ENCODE measurements around the gene C16orf74. TPM values are rescaled to one million over a fixed set of nuclear protein-coding genes. Genes with fewer than 3 reads are reported as not detected.

C16orf74 gene
- total RNA-seq, 2 experiments from 2014 or later: 0.33 to 0.53 TPM

GRCh38 chr16:85733155-85733838 lies 17.6 kb downstream of the C16orf74 start:
- Mint-ChIP-seq H3K9me3 (no peaks in the 10 kb centered on the region), H3K4me1 (peaks cover 14% of the 10 kb centered on the region), H3K27ac (no peak overlapping the region), H3K27me3 (no peaks in the 10 kb centered on the region), H3K36me3 (ENCODE audit: low read depth) (no peaks in the 10 kb centered on the region), H3K4me3 (no peak overlapping the region)
- ChIA-PET CTCF (no interaction called here), POLR2A (no interaction called here)
- DNase-seq: no peak

GRCh38 chr16:85731179-85731578 lies 19.7 kb downstream of the C16orf74 start:
- no peak for DNase-seq
- Mint-ChIP-seq H3K9me3 (no peaks in the 10 kb centered on the region), H3K4me1 (peaks cover 12% of the 10 kb centered on the region), H3K27ac (no peak overlapping the region), H3K36me3 (ENCODE audit: low read depth) (no peaks in the 10 kb centered on the region), H3K27me3 (no peaks in the 10 kb centered on the region), H3K4me3 (no peak overlapping the region)
- ChIA-PET POLR2A (no interaction called here), CTCF (no interaction called here)

GRCh38 chr16:85730186-85730465 lies 20.8 kb downstream of the C16orf74 start:
- Mint-ChIP-seq H3K27ac (no peak overlapping the region), H3K9me3 (no peaks in the 10 kb centered on the region), H3K36me3 (ENCODE audit: low read depth) (no peaks in the 10 kb centered on the region), H3K4me1 (peaks cover 2% of the 10 kb centered on the region), H3K4me3 (no peak overlapping the region), H3K27me3 (no peaks in the 10 kb centered on the region)
- POLR2A ChIA-PET: no interaction called here
- CTCF ChIA-PET: no interaction called here
- no peak for DNase-seq

- H3K36me3 Mint-ChIP-seq (ENCODE audit: low read depth): no peaks in the 10 kb centered on the region
- no peaks in the 10 kb centered on the region for H3K27me3 Mint-ChIP-seq
- H3K4me1 Mint-ChIP-seq: no peaks in the 10 kb centered on the region
- DNase-seq: no peak
- POLR2A ChIA-PET: no interaction called here
- no peak overlapping the region for H3K27ac Mint-ChIP-seq
- CTCF ChIA-PET: interaction anchor here (1.0 kb wide), 1 partner anchor 11 kb away, joined by 3 read pairs; no protein-coding TSS in a partner anchor
- no peak overlapping the region for H3K4me3 Mint-ChIP-seq
- H3K9me3 Mint-ChIP-seq: no peaks in the 10 kb centered on the region
Measured at GRCh38 chr16:85729452-85730185, 21.3 kb downstream of the C16orf74 start.

GRCh38 chr16:85728879-85729278 lies 22.0 kb downstream of the C16orf74 start:
- ChIA-PET CTCF (interaction anchor here (1.0 kb wide), 1 partner anchor 10 kb away, joined by 3 read pairs; no protein-coding TSS in a partner anchor), POLR2A (no interaction called here)
- Mint-ChIP-seq H3K27me3 (no peaks in the 10 kb centered on the region), H3K27ac (no peak overlapping the region), H3K9me3 (no peaks in the 10 kb centered on the region), H3K4me3 (no peak overlapping the region), H3K36me3 (ENCODE audit: low read depth) (no peaks in the 10 kb centered on the region), H3K4me1 (no peaks in the 10 kb centered on the region)
- no peak for DNase-seq

GRCh38 chr16:85724936-85725335 lies 26.0 kb downstream of the C16orf74 start:
- POLR2A ChIA-PET: no interaction called here
- Mint-ChIP-seq H3K4me1 (no peaks in the 10 kb centered on the region), H3K4me3 (no peak overlapping the region), H3K36me3 (ENCODE audit: low read depth) (no peaks in the 10 kb centered on the region), H3K9me3 (no peaks in the 10 kb centered on the region), H3K27me3 (no peaks in the 10 kb centered on the region), H3K27ac (no peak overlapping the region)
- DNase-seq: no peak
- CTCF ChIA-PET: no interaction called here

- no peaks in the 10 kb centered on the region for H3K9me3 Mint-ChIP-seq
- H3K4me1 Mint-ChIP-seq: no peaks in the 10 kb centered on the region
- no peaks in the 10 kb centered on the region for H3K36me3 Mint-ChIP-seq (ENCODE audit: low read depth)
- no peak overlapping the region for H3K4me3 Mint-ChIP-seq
- POLR2A ChIA-PET: no interaction called here
- CTCF ChIA-PET: no interaction called here
- no peaks in the 10 kb centered on the region for H3K27me3 Mint-ChIP-seq
- no peak overlapping the region for H3K27ac Mint-ChIP-seq
- DNase-seq: no peak
Measured at GRCh38 chr16:85724126-85724879, 26.6 kb downstream of the C16orf74 start.

- Mint-ChIP-seq H3K4me1 (no peaks in the 10 kb centered on the region), H3K27me3 (peaks cover 2% of the 10 kb centered on the region), H3K4me3 (no peak overlapping the region), H3K9me3 (no peaks in the 10 kb centered on the region), H3K36me3 (ENCODE audit: low read depth) (no peaks in the 10 kb centered on the region), H3K27ac (no peak overlapping the region)
- ChIA-PET POLR2A (no interaction called here), CTCF (interaction anchor here (0.5 to 1.5 kb wide), 4 partner anchors 34 to 1356 kb away, joined by 3 read pairs; no protein-coding TSS in a partner anchor)
- no peak for DNase-seq
Measured at GRCh38 chr16:85722128-85722893, 28.6 kb downstream of the C16orf74 start.

- no peaks in the 10 kb centered on the region for H3K36me3 Mint-ChIP-seq (ENCODE audit: low read depth)
- H3K27ac Mint-ChIP-seq: no peak overlapping the region
- POLR2A ChIA-PET: interaction anchor here (1.1 kb wide), 1 partner anchor 8 kb away, joined by 3 read pairs; no protein-coding TSS in a partner anchor
- H3K27me3 Mint-ChIP-seq: peaks cover 7% of the 10 kb centered on the region
- H3K9me3 Mint-ChIP-seq: no peaks in the 10 kb centered on the region
- no peak for DNase-seq
- CTCF ChIA-PET: interaction anchor here (0.7 to 5.6 kb wide), 4 partner anchors 18 to 587 kb away, joined by 3 to 34 read pairs (median 4); no protein-coding TSS in a partner anchor
- H3K4me3 Mint-ChIP-seq: no peak overlapping the region
- H3K4me1 Mint-ChIP-seq: peaks cover 2% of the 10 kb centered on the region
Measured at GRCh38 chr16:85720302-85720637, 30.6 kb downstream of the C16orf74 start.

- POLR2A ChIA-PET: interaction anchor here (1.1 kb wide), 1 partner anchor 8 kb away, joined by 3 read pairs; no protein-coding TSS in a partner anchor
- Mint-ChIP-seq H3K4me3 (no peak overlapping the region), H3K36me3 (ENCODE audit: low read depth) (no peaks in the 10 kb centered on the region), H3K27ac (no peak overlapping the region), H3K4me1 (peaks cover 2% of the 10 kb centered on the region), H3K9me3 (no peaks in the 10 kb centered on the region), H3K27me3 (peaks cover 8% of the 10 kb centered on the region)
- CTCF ChIA-PET: interaction anchor here (0.7 to 5.6 kb wide), 4 partner anchors 18 to 587 kb away, joined by 3 to 34 read pairs (median 4); no protein-coding TSS in a partner anchor
- no peak for DNase-seq
Measured at GRCh38 chr16:85719605-85720301, 31.1 kb downstream of the C16orf74 start.

GRCh38 chr16:85718682-85719081 lies 32.2 kb downstream of the C16orf74 start:
- no peaks in the 10 kb centered on the region for H3K9me3 Mint-ChIP-seq
- no peak overlapping the region for H3K27ac Mint-ChIP-seq
- CTCF ChIA-PET: interaction anchor here (0.6 to 5.6 kb wide), 4 partner anchors 11 to 75 kb away, joined by 3 to 34 read pairs (median 4); no protein-coding TSS in a partner anchor
- POLR2A ChIA-PET: no interaction called here
- H3K36me3 Mint-ChIP-seq (ENCODE audit: low read depth): no peaks in the 10 kb centered on the region
- H3K4me3 Mint-ChIP-seq: no peak overlapping the region
- H3K27me3 Mint-ChIP-seq: peaks cover 8% of the 10 kb centered on the region
- H3K4me1 Mint-ChIP-seq: peaks cover 2% of the 10 kb centered on the region
- DNase-seq: no peak

- Mint-ChIP-seq H3K27ac (no peak overlapping the region), H3K9me3 (no peaks in the 10 kb centered on the region), H3K27me3 (peaks cover 8% of the 10 kb centered on the region), H3K36me3 (ENCODE audit: low read depth) (no peaks in the 10 kb centered on the region), H3K4me1 (peaks cover 2% of the 10 kb centered on the region), H3K4me3 (no peak overlapping the region)
- POLR2A ChIA-PET: no interaction called here
- DNase-seq: no peak
- CTCF ChIA-PET: interaction anchor here (1.0 to 5.6 kb wide), 6 partner anchors 9 to 102 kb away, joined by 3 to 34 read pairs (median 4); no protein-coding TSS in a partner anchor
Measured at GRCh38 chr16:85718153-85718477, 32.8 kb downstream of the C16orf74 start.
